ENCODE measurements around the gene PITPNB.

PITPNB gene

GRCh38 chr22:27919222-27919941 lies at the start of gene PITPNB:
Gene PITPNB (minus strand): TSS chr22:27919256. CDS start chr22:27919191, 65 bp downstream.
- in situ Hi-C loops (cut with MboI; ENCODE audit: low sequenced_read_pairs): no loop called here

- in situ Hi-C loops (cut with MboI; ENCODE audit: low sequenced_read_pairs): no loop called here
Observed at GRCh38 chr22:27966168-27967064, 47.4 kb upstream of the PITPNB start.

GRCh38 chr22:27962268-27963044 lies 43.4 kb upstream of the PITPNB start:
- in situ Hi-C loops (cut with MboI; ENCODE audit: low sequenced_read_pairs): no loop called here

GRCh38 chr22:27961680-27962079 lies 42.6 kb upstream of the PITPNB start:
- in situ Hi-C loops (cut with MboI; ENCODE audit: low sequenced_read_pairs): no loop called here

GRCh38 chr22:27961182-27961581 lies 42.1 kb upstream of the PITPNB start:
- in situ Hi-C loops (cut with MboI; ENCODE audit: low sequenced_read_pairs): no loop called here

- in situ Hi-C loops (cut with MboI; ENCODE audit: low sequenced_read_pairs): no loop called here
Observed at GRCh38 chr22:27959335-27960090, 40.5 kb upstream of the PITPNB start.

GRCh38 chr22:27952779-27953178 lies 33.7 kb upstream of the PITPNB start:
- in situ Hi-C loops (cut with MboI; ENCODE audit: low sequenced_read_pairs): no loop called here

- in situ Hi-C loops (cut with MboI; ENCODE audit: low sequenced_read_pairs): no loop called here
Observed at GRCh38 chr22:27952091-27952490, 33.0 kb upstream of the PITPNB start.

GRCh38 chr22:27949421-27949820 lies 30.4 kb upstream of the PITPNB start:
- in situ Hi-C loops (cut with MboI; ENCODE audit: low sequenced_read_pairs): no loop called here

- in situ Hi-C loops (cut with MboI; ENCODE audit: low sequenced_read_pairs): no loop called here
Observed at GRCh38 chr22:27948569-27948968, 29.5 kb upstream of the PITPNB start.

GRCh38 chr22:27947448-27947847 lies 28.4 kb upstream of the PITPNB start:
- in situ Hi-C loops (cut with MboI; ENCODE audit: low sequenced_read_pairs): no loop called here

GRCh38 chr22:27941143-27941542 lies 22.1 kb upstream of the PITPNB start:
- in situ Hi-C loops (cut with MboI; ENCODE audit: low sequenced_read_pairs): no loop called here

- in situ Hi-C loops (cut with MboI; ENCODE audit: low sequenced_read_pairs): no loop called here
Observed at GRCh38 chr22:27937453-27937852, 18.4 kb upstream of the PITPNB start.

- in situ Hi-C loops (cut with MboI; ENCODE audit: low sequenced_read_pairs): no loop called here
Observed at GRCh38 chr22:27935897-27936296, 16.8 kb upstream of the PITPNB start.

GRCh38 chr22:27934069-27934468 lies 15.0 kb upstream of the PITPNB start:
- in situ Hi-C loops (cut with MboI; ENCODE audit: low sequenced_read_pairs): no loop called here

GRCh38 chr22:27933186-27933983 lies 14.3 kb upstream of the PITPNB start:
- in situ Hi-C loops (cut with MboI; ENCODE audit: low sequenced_read_pairs): no loop called here

GRCh38 chr22:27930331-27931060 lies 11.4 kb upstream of the PITPNB start:
- in situ Hi-C loops (cut with MboI; ENCODE audit: low sequenced_read_pairs): no loop called here

GRCh38 chr22:27927608-27928007 lies 8.6 kb upstream of the PITPNB start:
- in situ Hi-C loops (cut with MboI; ENCODE audit: low sequenced_read_pairs): no loop called here

- in situ Hi-C loops (cut with MboI; ENCODE audit: low sequenced_read_pairs): no loop called here
Observed at GRCh38 chr22:27925331-27925730, 6.3 kb upstream of the PITPNB start.

All from HL-60/S4 treated with phorbol 12-myristate 13-acetate at 8.2 ng/mL for 4 days and 3 days (cell line).